ENCODE data around the gene CHST8. TPM values are rescaled to one million over a fixed set of nuclear protein-coding genes. Genes with fewer than 3 reads are reported as not detected.

CHST8 gene
- total RNA-seq, 2 experiments from 2014 or later = not detected

DNA sequence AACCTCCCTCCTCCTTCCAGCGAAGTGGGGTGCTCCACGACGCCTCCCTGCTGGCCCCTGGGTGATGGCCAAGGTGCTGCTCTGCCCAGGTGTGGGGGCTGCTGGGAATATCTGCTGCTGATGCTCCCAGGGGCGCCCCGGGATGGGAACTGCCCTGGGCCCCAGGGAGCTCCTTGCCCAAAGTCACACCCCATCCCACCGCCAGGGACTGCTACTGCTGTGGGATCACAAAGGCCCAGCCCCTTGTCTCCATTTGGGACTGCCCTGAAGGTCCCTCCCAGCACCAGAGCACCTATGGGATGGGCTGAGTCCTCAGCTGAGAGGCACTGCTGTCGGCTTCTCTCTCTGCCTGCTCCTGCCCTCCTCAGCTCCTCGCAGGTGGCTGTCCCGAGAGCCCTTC, 19.0 kb downstream of the CHST8 start:
- ATAC-seq (ENCODE audit: poor library complexity) (no peak), DNase-seq (no peak)
- H3K36me3 Mint-ChIP-seq (ENCODE audit: low read depth) = no peaks in the 10 kb centered on the region
- Histone ChIP-seq H3K27ac (ENCODE audit: low read depth in 1 of 2, low read length in 2 of 2) (no peak overlapping the region), H3K9me3 (ENCODE audit: control insufficient read depth in 1 of 2, insufficient read depth in 1 of 2, low read length in 2 of 2) (peaks cover 0 to 8% of the 10 kb centered on the region in 2 experiments), H3K4me3 (ENCODE audit: low read length) (no peak overlapping the region), H3K36me3 (ENCODE audit: insufficient read depth, low read length) (no peaks in the 10 kb centered on the region), H3K27me3 (ENCODE audit: control insufficient read depth in 1 of 2, insufficient read depth in 2 of 2, low read length in 2 of 2) (peaks cover 0 to 2% of the 10 kb centered on the region in 2 experiments), H3K4me1 (ENCODE audit: insufficient read depth, low read length) (no peaks in the 10 kb centered on the region)
- ChIA-PET POLR2A (no interaction called here), CTCF (no interaction called here)
- H3K9me3 Mint-ChIP-seq = no peaks in the 10 kb centered on the region
- TF ChIP-seq, protein P1, sequence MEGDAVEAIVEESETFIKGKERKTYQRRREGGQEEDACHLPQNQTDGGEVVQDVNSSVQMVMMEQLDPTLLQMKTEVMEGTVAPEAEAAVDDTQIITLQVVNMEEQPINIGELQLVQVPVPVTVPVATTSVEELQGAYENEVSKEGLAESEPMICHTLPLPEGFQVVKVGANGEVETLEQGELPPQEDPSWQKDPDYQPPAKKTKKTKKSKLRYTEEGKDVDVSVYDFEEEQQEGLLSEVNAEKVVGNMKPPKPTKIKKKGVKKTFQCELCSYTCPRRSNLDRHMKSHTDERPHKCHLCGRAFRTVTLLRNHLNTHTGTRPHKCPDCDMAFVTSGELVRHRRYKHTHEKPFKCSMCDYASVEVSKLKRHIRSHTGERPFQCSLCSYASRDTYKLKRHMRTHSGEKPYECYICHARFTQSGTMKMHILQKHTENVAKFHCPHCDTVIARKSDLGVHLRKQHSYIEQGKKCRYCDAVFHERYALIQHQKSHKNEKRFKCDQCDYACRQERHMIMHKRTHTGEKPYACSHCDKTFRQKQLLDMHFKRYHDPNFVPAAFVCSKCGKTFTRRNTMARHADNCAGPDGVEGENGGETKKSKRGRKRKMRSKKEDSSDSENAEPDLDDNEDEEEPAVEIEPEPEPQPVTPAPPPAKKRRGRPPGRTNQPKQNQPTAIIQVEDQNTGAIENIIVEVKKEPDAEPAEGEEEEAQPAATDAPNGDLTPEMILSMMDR (IDR thresholded peaks at IDR 0.05) = no peak
- peaks cover 19% of the 10 kb centered on the region for H3K27me3 Mint-ChIP-seq
- no peak overlapping the region for H3K4me3 Mint-ChIP-seq
- no peak overlapping the region for H3K27ac Mint-ChIP-seq
- intact Hi-C loops (cut with DNase I, micrococcal nuclease) = no loop called here
- H3K4me1 Mint-ChIP-seq (ENCODE audit: low read depth) = no peaks in the 10 kb centered on the region

DNA sequence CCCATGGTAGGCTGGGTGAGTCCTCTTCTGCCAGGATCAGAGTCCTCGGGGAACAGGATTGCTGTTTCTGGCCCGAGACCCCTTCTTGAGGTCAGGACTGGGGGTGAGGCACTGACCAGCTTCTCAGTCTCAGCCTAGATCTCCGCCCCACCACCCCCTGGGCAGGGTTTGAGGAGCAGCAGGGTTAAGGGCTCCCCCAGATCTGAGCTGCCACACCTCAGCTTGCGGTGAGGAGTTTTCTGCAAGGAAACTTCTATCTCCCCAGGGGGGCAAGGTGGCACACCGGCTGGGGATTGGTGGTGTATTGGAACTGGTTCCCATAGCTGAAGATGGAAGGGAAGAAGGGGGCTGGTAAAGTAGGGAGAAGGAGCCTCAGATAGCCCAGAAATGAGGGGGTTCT, 19.5 kb downstream of the CHST8 start:
- Histone ChIP-seq H3K36me3 (ENCODE audit: insufficient read depth, low read length) (no peaks in the 10 kb centered on the region), H3K9me3 (ENCODE audit: control insufficient read depth in 1 of 2, insufficient read depth in 1 of 2, low read length in 2 of 2) (peaks cover 0 to 8% of the 10 kb centered on the region in 2 experiments), H3K4me3 (ENCODE audit: low read length) (no peak overlapping the region), H3K27ac (ENCODE audit: low read depth in 1 of 2, low read length in 2 of 2) (no peak overlapping the region), H3K4me1 (ENCODE audit: insufficient read depth, low read length) (no peaks in the 10 kb centered on the region), H3K27me3 (ENCODE audit: control insufficient read depth in 1 of 2, insufficient read depth in 2 of 2, low read length in 2 of 2) (peaks cover 0 to 2% of the 10 kb centered on the region in 2 experiments)
- ChIA-PET POLR2A (no interaction called here), CTCF (no interaction called here)
- Mint-ChIP-seq H3K9me3 (no peaks in the 10 kb centered on the region), H3K36me3 (ENCODE audit: low read depth) (no peaks in the 10 kb centered on the region), H3K27me3 (peaks cover 18% of the 10 kb centered on the region), H3K4me1 (ENCODE audit: low read depth) (no peaks in the 10 kb centered on the region), H3K27ac (no peak overlapping the region), H3K4me3 (no peak overlapping the region)
- TF ChIP-seq, protein P1 (IDR thresholded peaks at IDR 0.05) = no peak
- DNase-seq (no peak), ATAC-seq (ENCODE audit: poor library complexity) (no peak)
- intact Hi-C loops (cut with DNase I, micrococcal nuclease) = no loop called here

DNA sequence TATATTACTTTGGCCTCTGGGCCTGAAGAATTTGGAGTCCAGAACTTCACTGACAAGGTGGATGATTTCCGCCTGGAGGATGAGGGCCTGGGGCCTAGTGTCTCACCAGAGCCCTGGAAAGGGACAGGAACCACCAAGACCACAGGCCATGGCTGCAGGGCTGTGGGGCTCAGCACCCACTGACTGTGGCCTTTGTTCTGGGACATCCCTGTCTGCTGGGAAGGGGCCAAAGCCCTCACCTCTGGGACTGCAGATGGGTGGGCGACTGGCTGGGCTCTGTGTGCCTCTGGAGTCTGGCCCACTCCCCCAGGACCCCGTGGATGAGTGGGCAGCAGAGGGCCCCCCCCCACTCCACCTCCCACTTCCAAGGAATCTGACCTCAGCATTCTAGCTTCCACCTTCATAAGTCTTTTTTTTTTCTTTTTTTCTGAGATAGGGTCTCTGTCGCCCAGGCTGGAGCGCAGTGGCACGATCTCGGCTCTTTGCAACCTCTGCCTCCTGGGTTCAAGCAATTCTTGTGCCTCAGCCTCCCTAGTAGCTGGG, 20.3 kb downstream of the CHST8 start:
- peaks cover 0 to 2% of the 10 kb centered on the region in 2 experiments for H3K27me3 ChIP-seq (ENCODE audit: control insufficient read depth in 1 of 2, insufficient read depth in 2 of 2, low read length in 2 of 2)
- TF ChIP-seq, protein P1 (IDR thresholded peaks at IDR 0.05) = no peak
- POLR2A ChIA-PET = interaction anchor here (0.7 kb wide), 1 partner anchor 107 kb away, joined by 3 read pairs; no protein-coding TSS in a partner anchor
- no peak overlapping the region for H3K4me3 ChIP-seq (ENCODE audit: low read length)
- no peaks in the 10 kb centered on the region for H3K4me1 ChIP-seq (ENCODE audit: insufficient read depth, low read length)
- H3K4me3 Mint-ChIP-seq = no peak overlapping the region
- intact Hi-C loops (cut with DNase I, micrococcal nuclease) = no loop called here
- ATAC-seq (ENCODE audit: poor library complexity) = no peak
- peak in 1 of 14 experiments; percentile 10 for DNase-seq
- CTCF ChIA-PET = no interaction called here
- H3K27ac Mint-ChIP-seq = no peak overlapping the region
- no peaks in the 10 kb centered on the region for H3K36me3 ChIP-seq (ENCODE audit: insufficient read depth, low read length)
- H3K4me1 Mint-ChIP-seq (ENCODE audit: low read depth) = no peaks in the 10 kb centered on the region
- H3K27ac ChIP-seq (ENCODE audit: low read depth in 1 of 2, low read length in 2 of 2) = no peak overlapping the region
- no peaks in the 10 kb centered on the region for H3K9me3 Mint-ChIP-seq
- peaks cover 18% of the 10 kb centered on the region for H3K27me3 Mint-ChIP-seq
- H3K36me3 Mint-ChIP-seq (ENCODE audit: low read depth) = no peaks in the 10 kb centered on the region
- peaks cover 0 to 4% of the 10 kb centered on the region in 2 experiments for H3K9me3 ChIP-seq (ENCODE audit: control insufficient read depth in 1 of 2, insufficient read depth in 1 of 2, low read length in 2 of 2)

Data from CD4-positive, alpha-beta T cell (primary cell).